Inflammatory macrophage treated with lipopolysaccharide for 4 hours (primary cell): Measurements from ENCODE around the gene SPATA13.
"Not testable (repeated sequence)": the region's sequence is repeated elsewhere in the genome, so short reads cannot be mapped to it uniquely, and the experiment has no call there.

ENCODE experiments used
- DNase-seq: peaks from one replicate; pipeline ENCODE4 v3.0.0-alpha.2; 2020

The SPATA13 gene

GRCh38 chr13:24202215-24202614, 41.7 kb downstream of the SPATA13 start:
- DNase-seq: no peak

DNA sequence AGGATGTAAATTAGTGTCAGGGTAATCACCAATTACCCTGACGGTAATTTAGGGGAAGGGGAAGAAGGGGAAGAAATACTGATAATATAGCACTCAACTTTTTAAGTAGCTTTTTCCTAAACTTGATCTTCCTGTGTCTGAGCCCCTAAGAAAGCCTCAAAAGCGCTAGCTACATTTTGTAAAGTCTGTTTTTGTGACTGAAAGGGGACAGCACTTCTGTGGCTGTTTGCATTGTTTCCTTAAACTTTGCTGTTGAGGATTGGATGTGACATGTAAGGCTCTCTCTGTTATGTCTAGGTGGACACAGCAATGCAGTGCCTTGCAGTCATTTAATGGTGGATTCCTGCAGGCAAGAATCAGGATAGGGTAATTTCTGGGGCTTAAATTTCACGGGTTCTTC, 42.8 kb downstream of the SPATA13 start:
- DNase-seq: no peak

GRCh38 chr13:24203811-24204210, 43.3 kb downstream of the SPATA13 start:
- no peak for DNase-seq

- DNase-seq: not testable (repeated sequence)
Measured at GRCh38 chr13:24205076-24205475, 44.6 kb downstream of the SPATA13 start.

DNA sequence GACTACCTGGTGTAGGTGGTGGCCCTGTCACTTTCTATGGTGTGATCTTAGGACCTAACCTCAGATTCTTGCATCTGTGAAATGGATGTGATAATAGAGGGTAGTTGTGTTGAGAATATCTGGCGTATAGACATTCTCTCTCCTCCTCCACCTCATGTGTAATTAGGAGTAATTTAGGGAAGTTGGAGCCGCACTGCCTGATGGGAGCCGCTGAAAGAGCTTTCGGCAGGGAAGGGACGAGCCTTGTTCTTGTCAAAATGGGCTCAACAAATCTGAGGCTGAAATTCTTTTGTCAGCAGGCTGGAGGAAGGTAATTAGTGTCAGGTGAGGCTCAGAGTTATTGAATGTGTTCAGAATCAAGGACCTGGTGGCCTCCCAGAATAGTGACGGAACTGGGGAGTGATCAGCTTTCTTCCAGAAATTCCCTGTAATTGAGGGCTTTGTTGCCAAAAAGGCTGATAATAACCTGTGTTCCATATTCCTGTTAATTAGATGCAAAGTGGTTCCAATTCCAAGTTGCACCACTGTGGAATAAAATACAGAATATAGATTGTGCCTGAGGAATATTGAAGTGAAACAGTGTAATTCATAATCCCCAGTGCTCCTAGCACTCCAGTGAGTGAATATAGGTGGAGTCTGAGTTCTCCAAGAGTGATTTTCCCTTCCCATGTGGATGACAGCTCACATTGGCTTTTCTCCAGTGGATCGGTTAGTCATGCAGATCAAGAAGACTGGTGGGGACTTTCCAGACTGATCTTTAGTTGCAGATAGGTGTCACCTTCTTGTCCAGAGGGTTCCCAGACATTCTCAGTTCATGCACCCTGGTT, 47.5 kb downstream of the SPATA13 start:
- DNase-seq: no peak

DNA sequence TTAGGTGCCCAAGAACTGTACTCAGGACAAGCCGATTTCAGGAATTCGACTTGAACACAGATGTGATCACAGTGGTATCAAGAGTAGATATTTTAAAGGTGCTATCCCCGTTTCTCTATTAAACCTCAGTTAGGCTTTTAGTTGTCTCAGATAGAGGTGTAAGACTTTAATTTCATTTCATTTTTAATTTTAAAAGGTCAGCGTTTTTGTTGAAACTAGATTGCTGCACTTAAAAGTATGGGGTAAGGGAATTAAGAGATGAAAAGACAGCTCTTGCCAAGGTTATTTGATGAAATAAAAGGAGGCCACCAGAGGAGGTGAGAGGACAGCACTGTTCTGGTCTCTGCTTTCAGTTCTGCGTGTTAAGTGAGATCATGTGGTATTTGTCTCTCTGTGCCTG, 48.6 kb downstream of the SPATA13 start:
- no peak for DNase-seq

DNA sequence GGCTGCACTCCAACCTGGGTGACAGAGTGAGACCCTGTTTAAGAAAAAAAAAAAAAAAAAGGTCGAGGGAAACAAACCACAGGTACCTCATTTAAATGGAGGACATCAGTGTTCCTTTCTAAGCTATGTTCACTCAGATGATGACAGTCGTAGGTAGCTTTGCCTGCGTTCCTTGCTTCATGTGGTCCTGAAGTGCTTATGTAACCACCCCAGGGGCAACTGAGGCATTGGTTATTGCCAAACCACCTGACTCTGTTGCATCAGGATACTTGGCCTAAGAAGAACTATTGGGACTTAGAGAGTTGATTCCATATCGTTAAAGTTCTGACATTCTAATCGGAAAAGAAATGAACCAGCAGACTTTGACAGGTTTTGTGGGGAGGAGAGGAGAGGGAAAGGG, 51.7 kb downstream of the SPATA13 start:
- DNase-seq: no peak

DNA sequence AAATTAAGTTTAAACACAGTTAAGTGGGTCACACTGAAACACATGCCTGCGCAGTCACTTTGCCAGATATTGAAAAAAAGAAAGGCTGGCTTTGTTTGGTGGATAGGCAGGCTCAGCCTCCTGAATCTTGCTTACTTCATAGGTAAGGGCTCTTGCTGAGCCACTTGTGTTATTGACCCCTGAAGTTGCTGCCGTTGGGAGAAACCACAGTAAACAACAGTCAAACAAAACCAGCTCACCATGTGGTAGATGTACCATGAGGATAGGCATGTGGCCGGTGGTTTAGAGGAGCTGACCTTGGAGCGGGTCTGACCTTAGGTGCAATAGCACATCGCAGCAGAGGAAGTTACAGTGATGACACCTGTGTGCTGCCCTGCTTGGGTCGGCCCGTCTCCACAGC, 52.2 kb downstream of the SPATA13 start:
- no peak for DNase-seq

DNA sequence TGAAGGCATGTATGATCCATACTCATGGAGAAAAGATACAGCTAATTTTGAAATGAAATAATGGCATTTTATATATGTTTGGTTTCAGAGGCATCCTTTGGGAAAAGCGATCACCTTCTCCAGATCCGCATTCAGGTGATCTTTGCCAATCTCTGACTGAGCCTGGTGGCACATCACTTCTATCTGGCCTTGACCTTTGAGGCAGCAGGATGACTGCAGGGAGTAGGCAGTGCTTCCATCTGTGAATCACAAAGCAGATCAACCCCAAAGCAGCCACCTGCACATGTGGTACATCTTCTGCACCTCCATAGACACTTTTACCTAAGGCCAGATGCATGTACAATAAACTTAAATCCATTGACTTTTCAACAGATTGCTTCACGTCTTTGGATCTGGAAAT, 53.4 kb downstream of the SPATA13 start:
- DNase-seq: no peak

- DNase-seq: peak; percentile 19
Measured at GRCh38 chr13:24214528-24214927, 54.0 kb downstream of the SPATA13 start.

GRCh38 chr13:24215126-24215525, 54.6 kb downstream of the SPATA13 start:
- no peak for DNase-seq

- no peak for DNase-seq
Measured at GRCh38 chr13:24215732-24216131, 55.2 kb downstream of the SPATA13 start.

DNA sequence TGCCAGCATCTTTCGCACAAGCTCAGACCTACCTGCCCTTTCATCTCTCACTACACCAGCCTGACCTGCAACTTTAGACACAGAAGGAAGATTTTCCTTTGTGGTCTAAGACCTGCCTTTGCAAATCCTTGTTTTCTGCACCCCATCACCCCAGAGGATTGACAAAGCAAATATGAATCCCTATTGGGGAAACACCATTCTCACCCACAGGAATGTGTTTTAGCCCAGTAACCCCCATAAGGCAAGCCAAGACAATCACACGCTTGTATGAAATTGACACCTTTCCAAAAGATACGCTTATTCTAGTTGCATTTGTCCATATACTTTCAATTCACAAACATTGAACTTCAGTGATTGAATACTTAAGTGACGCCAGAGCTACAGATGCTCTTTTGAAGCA, 55.7 kb downstream of the SPATA13 start:
- no peak for DNase-seq

GRCh38 chr13:24216779-24217178, 56.3 kb downstream of the SPATA13 start:
- DNase-seq: not testable (repeated sequence)

- DNase-seq: peak; percentile 50
Measured at GRCh38 chr13:24217601-24218281, 57.2 kb downstream of the SPATA13 start.

GRCh38 chr13:24218338-24218737, 57.8 kb downstream of the SPATA13 start:
- DNase-seq: no peak

GRCh38 chr13:24218977-24219376, 58.5 kb downstream of the SPATA13 start:
- no peak for DNase-seq

DNA sequence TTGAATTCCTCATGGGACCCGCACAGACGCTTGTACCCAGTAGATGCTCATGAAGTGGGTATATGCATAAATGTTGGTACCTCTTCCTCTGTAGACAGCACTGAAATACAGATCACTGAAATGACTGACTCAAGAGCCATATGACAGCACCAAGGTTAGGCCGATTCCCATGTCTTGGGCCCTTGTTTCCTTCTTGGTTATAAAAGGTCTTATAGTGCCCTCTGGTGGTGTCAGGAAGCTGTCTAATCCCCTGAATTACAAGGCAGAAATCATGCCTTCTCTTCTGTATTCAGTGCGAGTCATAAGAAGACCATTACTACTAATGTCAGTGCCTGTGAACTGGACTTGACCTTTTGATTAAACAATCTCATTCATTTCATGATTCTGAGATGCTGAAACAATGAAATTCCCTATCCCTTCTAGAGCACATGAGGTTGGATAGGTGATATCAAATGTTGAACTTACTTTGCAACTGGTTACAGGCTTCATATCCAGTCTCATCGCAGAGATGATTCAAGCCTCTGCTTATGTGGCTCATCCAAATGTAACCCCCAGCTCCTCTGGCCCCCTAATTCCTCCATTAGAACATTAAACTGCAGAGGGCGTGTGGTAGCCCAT, 59.7 kb downstream of the SPATA13 start:
- DNase-seq: peak; percentile 85

GRCh38 chr13:24221007-24221406, 60.5 kb downstream of the SPATA13 start:
- DNase-seq: no peak

- DNase-seq: no peak
Measured at GRCh38 chr13:24222756-24223155, 62.2 kb downstream of the SPATA13 start.

GRCh38 chr13:24223341-24224231, 63.1 kb downstream of the SPATA13 start:
- peak; percentile 40 for DNase-seq

- DNase-seq: no peak
Measured at GRCh38 chr13:24224232-24224680, 63.7 kb downstream of the SPATA13 start.

GRCh38 chr13:24225062-24225461, 64.5 kb downstream of the SPATA13 start:
- DNase-seq: no peak
